Activated T-cell treated with anti-CD3 and anti-CD28 coated beads for 24 hours (primary cell): ENCODE measurements around the gene RARG.
"Not testable (repeated sequence)": the region's sequence is repeated elsewhere in the genome, so short reads cannot be mapped to it uniquely, and the experiment has no call there.

Experiments
- DNase-seq: peaks from one replicate; pipeline ENCODE4 v3.0.0-alpha.2; 2020; ENCODE audit warnings: low read depth

The RARG gene

GRCh38 chr12:53190108-53190729 is 41.8 kb downstream of the RARG start:
- DNase-seq = peak; percentile 38

- no peak for DNase-seq
Measured at GRCh38 chr12:53187145-53187899, 44.7 kb downstream of the RARG start.

- no peak for DNase-seq
Measured at GRCh38 chr12:53186745-53187144, 45.3 kb downstream of the RARG start.

- DNase-seq = no peak
Measured at GRCh38 chr12:53185582-53186153, 46.3 kb downstream of the RARG start.

GRCh38 chr12:53184828-53185227 is 47.2 kb downstream of the RARG start:
- no peak for DNase-seq

- no peak for DNase-seq
Measured at GRCh38 chr12:53182903-53183302, 49.1 kb downstream of the RARG start.

DNA sequence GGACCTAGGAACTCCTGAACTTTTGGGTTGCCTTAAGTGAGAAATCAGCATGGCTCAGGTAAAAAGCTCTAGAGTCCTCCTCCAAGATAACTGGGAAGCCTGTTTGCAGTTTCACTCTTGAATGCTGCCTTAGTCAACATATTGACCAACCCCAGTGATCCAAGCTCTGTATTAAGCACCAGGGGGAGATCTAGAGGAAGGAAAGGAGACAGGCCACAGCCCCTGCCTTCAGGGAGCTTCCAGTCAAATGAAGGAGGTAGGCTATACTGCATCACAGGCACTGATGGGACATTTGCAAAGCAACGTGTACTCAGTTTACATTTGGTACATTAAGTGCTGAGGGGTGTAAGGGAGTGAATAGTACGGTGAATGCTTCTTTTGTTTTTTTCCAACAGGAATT is 50.1 kb downstream of the RARG start:
- DNase-seq = no peak

GRCh38 chr12:53180931-53181645 is 50.9 kb downstream of the RARG start:
- peak; percentile 72 for DNase-seq

DNA sequence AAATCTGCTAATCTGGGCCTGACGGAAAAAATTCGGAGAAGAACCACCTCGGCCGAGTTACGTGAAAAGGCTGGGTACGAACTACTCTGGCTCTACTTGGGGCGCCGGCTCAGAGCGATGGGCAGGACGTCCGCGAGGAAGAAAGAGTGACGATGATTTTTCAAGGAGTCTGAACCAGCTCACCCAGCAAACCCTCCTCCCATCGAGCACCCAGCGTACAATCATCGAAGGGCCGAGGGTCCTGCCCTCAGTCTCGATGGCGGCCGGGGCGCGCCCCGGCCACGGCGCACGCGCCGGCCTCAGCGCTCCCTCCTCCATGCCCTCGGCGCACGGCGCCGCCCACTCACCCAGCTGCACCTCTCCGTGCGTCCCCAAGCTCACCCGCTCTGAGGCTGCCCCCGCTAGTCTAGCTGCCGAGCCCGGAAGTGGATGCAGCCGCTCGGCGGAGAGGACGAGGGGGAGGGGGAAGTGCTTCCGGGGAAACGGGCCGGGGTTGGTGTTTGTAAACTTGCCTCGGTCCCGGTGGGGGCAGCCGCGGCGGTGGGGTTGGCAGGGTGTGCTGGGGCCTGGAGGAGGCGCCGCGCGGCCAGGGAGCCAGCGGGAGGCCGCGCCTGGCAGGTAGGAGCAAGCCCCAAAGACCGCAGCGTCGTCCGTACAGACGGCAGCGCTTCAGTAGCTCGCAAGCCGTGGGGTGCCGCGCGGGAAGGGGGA is 51.6 kb downstream of the RARG start, which contains the start of the genes CSAD and ZNF740:
CSAD (minus strand) TSS at position 706 of the 711 bp plus-strand sequence. CDS start 7,455 bp downstream, outside the sequence.
ZNF740 (plus strand) TSS at position 503 of the 711 bp plus-strand sequence. CDS start 1,262 bp downstream, outside the sequence.
- DNase-seq = peak; percentile 97

- no peak for DNase-seq
Measured at GRCh38 chr12:53179687-53180219, 52.3 kb downstream of the RARG start.

DNA sequence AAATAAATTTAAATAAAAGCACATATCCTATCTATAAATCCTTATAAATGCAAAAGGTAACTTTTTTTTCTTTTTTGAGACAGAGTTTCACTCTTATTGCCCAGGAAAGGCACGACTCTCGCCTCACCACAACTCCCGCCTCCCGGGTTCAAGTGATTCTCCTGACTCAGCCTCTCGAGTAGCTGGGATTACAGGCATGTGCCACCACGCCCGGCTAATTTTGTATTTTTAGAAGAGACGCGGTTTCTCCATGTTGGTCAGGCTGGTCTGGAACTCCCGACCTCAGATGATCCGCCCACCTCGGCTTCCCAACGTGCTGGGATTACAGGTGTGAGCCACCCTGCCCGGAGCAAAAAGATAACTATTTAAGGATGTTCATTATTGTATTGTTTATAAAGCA is 53.2 kb downstream of the RARG start:
- DNase-seq = not testable (repeated sequence)

GRCh38 chr12:53177447-53177846 is 54.6 kb downstream of the RARG start:
- DNase-seq = not testable (repeated sequence)

DNA sequence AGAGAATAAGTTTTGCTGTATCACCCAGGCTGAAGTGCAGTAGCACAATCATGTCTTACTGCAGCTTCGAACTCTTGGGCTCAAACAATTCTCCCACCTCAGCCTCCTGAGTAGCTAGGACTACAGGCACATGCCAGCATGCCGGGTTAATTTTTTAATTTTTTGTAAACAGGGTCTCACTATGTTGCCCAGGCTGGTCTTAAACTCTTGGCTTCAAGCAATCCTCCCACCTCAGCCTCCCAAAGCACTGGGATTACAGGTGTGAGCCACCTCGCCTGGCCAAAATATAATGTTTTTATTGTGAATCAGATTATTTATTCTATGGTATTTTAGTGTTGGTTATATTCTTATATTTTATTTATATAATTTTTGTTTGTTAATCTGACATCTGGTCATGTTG is 55.3 kb downstream of the RARG start:
- DNase-seq = no peak

GRCh38 chr12:53174881-53175491 is 57.0 kb downstream of the RARG start:
- DNase-seq = no peak

- DNase-seq = no peak
Measured at GRCh38 chr12:53173085-53173715, 58.8 kb downstream of the RARG start.

- no peak for DNase-seq
Measured at GRCh38 chr12:53172352-53172751, 59.7 kb downstream of the RARG start.

DNA sequence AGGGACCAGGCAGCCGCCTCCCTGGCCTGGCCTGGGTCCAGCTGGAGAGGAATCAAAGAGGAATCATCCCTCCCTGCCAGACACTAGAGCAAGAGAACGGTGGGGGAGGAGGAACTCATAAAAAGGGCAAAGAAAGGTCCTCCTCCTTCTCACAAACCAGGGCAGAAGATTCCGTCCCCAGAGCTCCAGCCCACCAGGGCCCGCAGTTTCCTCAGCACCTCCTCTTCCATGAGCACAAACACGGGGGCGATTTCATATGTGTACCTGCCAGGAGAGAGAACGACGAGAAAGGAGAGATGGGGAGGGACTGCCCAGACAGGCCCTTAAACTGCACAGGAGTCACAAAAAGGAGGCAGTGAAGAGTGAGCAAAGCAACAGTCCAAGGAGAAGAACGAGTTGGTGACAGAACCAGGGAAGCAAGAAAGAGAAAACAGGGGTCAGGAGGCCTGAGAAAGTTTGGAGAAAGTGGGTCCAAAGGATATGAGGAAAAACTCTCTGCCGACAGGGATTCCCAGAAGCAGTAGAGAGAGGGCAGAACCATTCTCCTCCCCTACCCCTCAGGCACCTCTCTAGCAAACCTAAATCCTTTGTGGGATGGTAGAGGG is 60.2 kb downstream of the RARG start:
- DNase-seq = no peak

DNA sequence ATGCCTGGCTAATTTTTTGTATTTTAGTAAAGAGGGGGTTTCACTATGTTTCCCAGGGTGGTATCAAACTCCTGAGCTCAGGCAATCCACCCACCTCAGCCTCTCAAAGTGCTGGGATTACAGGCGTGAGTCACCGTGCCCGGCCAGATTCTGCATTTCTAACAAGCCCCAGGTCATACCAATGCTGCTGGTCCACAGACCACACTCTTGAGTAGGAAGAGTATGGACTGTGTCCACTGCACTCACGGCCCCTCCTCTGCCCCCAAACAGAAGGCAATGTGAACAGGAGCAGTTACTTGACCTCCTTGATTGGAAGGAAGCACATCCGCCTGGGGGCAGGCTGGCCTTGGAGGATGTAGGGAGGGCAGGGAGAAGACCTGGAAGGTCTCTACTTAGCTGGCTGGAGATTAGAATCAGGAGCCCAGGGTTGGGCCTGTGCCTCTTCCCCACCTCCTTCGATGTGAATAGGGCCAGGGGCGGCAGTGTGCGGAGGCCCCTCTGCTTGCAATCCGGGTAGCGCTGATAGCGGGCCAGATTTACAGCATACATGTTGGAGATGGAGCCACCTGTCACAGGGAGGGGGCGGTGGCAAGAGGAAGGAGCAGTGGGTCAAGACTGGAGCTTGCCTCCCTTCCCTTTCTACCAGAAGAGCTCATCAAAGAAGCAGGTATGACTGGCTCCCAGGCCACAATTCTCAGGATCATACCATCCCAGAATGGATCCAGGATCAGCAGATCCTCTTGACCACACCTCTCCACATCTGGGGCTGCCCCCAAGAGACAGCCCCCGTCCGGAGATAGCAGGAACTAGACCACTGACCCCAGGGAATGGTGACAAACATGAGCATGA is 60.9 kb downstream of the RARG start:
- DNase-seq = no peak

DNA sequence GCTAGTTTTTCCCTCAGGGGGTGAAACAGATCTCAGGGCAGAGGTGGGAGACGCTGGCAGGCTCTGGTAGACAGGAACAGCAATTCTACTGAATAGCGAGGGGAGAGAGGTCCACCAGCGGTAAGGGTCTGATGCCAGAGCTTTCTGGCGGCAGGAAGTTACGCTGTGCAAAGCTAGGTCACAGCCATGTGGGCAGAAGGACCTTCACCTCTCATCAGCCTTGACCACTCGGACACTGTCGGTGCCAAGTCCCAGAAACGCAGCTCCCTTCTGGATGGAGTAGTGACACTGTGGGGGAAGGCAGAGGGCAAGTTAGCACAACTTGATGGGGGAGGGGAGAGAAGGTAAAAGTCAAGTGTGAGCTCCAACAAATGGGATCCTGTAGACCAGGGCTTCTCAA is 61.8 kb downstream of the RARG start:
- no peak for DNase-seq
